Liver (tissue), 9 donors: ENCODE measurements around the gene ATP4A. TPM values are rescaled to one million over a fixed set of nuclear protein-coding genes. Genes with fewer than 3 reads are reported as not detected.

ENCODE experiments used
- DNase-seq: peaks from one replicate; pipeline ENCODE4 v3.0.0-alpha.2; 2017; ENCODE audit warnings: low spot score
- H3K27ac ChIP-seq, 2 donors: one replicate each; pipeline ENCODE4 v1.7.0; 2013; ENCODE audit warnings: inconsistent platforms in 2 of 2, low read length in 2 of 2, control low read depth in 1 of 2, low read depth in 1 of 2, mild to moderate bottlenecking in 1 of 2
- H3K27me3 ChIP-seq, 4 donors: one replicate each; pipeline versions ENCODE4 v1.6.1 to v1.7.0; 2013; ENCODE audit warnings: low read length in 3 of 4, inconsistent platforms in 1 of 4, mild to moderate bottlenecking in 1 of 4, moderate library complexity in 1 of 4; ENCODE audit not compliant: control insufficient read depth in 4 of 4, insufficient read depth in 4 of 4
- H3K36me3 ChIP-seq, 4 donors: one replicate each; pipeline versions ENCODE4 v1.6.1 to v1.7.0; 2013; ENCODE audit warnings: low read length in 3 of 4, mild to moderate bottlenecking in 3 of 4, low read depth in 1 of 4, moderate library complexity in 1 of 4; ENCODE audit not compliant: control insufficient read depth in 4 of 4, insufficient read depth in 3 of 4
- H3K4me1 ChIP-seq, 4 donors: one replicate each; pipeline versions ENCODE4 v1.6.1 to v1.7.0; 2013; ENCODE audit warnings: low read length in 3 of 4, mild to moderate bottlenecking in 3 of 4, moderate library complexity in 1 of 4; ENCODE audit not compliant: control insufficient read depth in 4 of 4, insufficient read depth in 4 of 4
- H3K4me3 ChIP-seq, 3 donors: one replicate each; pipeline versions ENCODE4 v1.6.1 to v1.7.0; 2013; ENCODE audit warnings: low read length in 3 of 3, control low read depth in 1 of 3, low read depth in 1 of 3, mild to moderate bottlenecking in 1 of 3
- H3K9ac ChIP-seq, 2 donors: one replicate each; pipeline ENCODE4 v1.7.0; 2013; ENCODE audit warnings: low read length in 2 of 2, mild to moderate bottlenecking in 2 of 2, moderate library complexity in 2 of 2, control low read depth in 1 of 2, low read depth in 1 of 2
- H3K9me3 ChIP-seq, 4 donors: one replicate each; pipeline versions ENCODE4 v1.6.1 to v1.7.0; 2013; ENCODE audit warnings: low read length in 3 of 4; ENCODE audit not compliant: control insufficient read depth in 4 of 4
- ATF3 ChIP-seq: IDR thresholded peaks from 2 replicates; pipeline ENCODE4 v1.6.1; 2016; ENCODE audit warnings: antibody characterized with exemption
- EGR1 ChIP-seq, 2 donors: IDR thresholded peaks; 2 replicates each; pipeline ENCODE4 v1.6.1; 2016 to 2018; ENCODE audit warnings: antibody characterized with exemption in 2 of 2, low read depth in 2 of 2
- FOXA1 ChIP-seq: IDR thresholded peaks from 2 replicates; pipeline ENCODE4 v1.6.1; 2016; ENCODE audit warnings: antibody characterized with exemption
- FOXA2 ChIP-seq: IDR thresholded peaks from 2 replicates; pipeline ENCODE4 v1.6.1; 2016; ENCODE audit warnings: antibody characterized with exemption
- GABPA ChIP-seq, 2 donors: IDR thresholded peaks in 1 of 2; conservative IDR thresholded peaks in 1 of 2; 2 replicates each; pipeline ENCODE4 v1.6.1; 2016; ENCODE audit warnings: antibody characterized with exemption in 2 of 2, mild to moderate bottlenecking in 1 of 2, moderate library complexity in 1 of 2
- HNF4A ChIP-seq, 2 donors: conservative IDR thresholded peaks; 2 replicates each; pipeline ENCODE4 v1.6.1; 2016; ENCODE audit warnings: antibody characterized with exemption in 2 of 2, mild to moderate bottlenecking in 2 of 2
- HNF4G ChIP-seq: IDR thresholded peaks from 2 replicates; pipeline ENCODE4 v1.6.1; 2016; ENCODE audit warnings: antibody characterized with exemption
- JUND ChIP-seq, 2 donors: IDR thresholded peaks; 2 replicates each; pipeline ENCODE4 v1.6.1; 2016; ENCODE audit warnings: antibody characterized with exemption in 2 of 2
- NR2F2 ChIP-seq: IDR thresholded peaks from 2 replicates; pipeline ENCODE4 v1.6.1; 2016; ENCODE audit warnings: antibody characterized with exemption
- RAD21 ChIP-seq, 2 donors: IDR thresholded peaks; 2 replicates each; pipeline ENCODE4 v1.6.1; 2016; ENCODE audit warnings: antibody characterized with exemption in 2 of 2, mild to moderate bottlenecking in 2 of 2
- RXRA ChIP-seq, 2 donors: IDR thresholded peaks; 2 replicates each; pipeline ENCODE4 v1.6.1; 2017 to 2018; ENCODE audit warnings: antibody characterized with exemption in 2 of 2, mild to moderate bottlenecking in 1 of 2
- SP1 ChIP-seq: IDR thresholded peaks from 2 replicates; pipeline ENCODE4 v1.6.1; 2018; ENCODE audit warnings: antibody characterized with exemption, mild to moderate bottlenecking
- TAF1 ChIP-seq: conservative IDR thresholded peaks from 2 replicates; pipeline ENCODE4 v1.6.1; 2016; ENCODE audit warnings: antibody characterized with exemption, mild to moderate bottlenecking
- YY1 ChIP-seq: IDR thresholded peaks from 2 replicates; pipeline ENCODE4 v1.6.1; 2016; ENCODE audit warnings: antibody characterized with exemption, mild to moderate bottlenecking
- WGBS: extraction: QIAGEN DNeasy Blood & Tissue Kit; methylation state at CpG from one replicate; pipeline ENCODE4 v1.1.7; 2013; 5-methylcytosine and 5-hydroxymethylcytosine counted together
- polyA plus RNA-seq, 2 donors: library from polyadenylated mRNA; stranded (reverse) in 1 of 2; unstranded in 1 of 2; fragments of 200-250 nt in 1 of 2; fragments of >200 nt in 1 of 2; fragmentation: Nextera tagmentation in 1 of 2; extraction: Ambion mirVana in 1 of 2; gene quantifications; one replicate each; pipeline versions ENCODE4 v1.2.1 to v1.2.3, GENCODE V29; 2013 to 2015
- total RNA-seq, 2 donors: library from RNA; depleted of rRNA; stranded (reverse); fragments of >200 nt; gene quantifications; one replicate each; pipeline ENCODE4 v1.2.3, GENCODE V29; 2014
- TF ChIP-seq, protein P1 (sequence below): IDR thresholded peaks from 2 replicates; pipeline ENCODE4 v1.6.1; 2016; ENCODE audit warnings: antibody characterized with exemption
- TF ChIP-seq, protein P2 (sequence below): IDR thresholded peaks from 2 replicates; pipeline ENCODE4 v1.6.1; 2016; ENCODE audit warnings: antibody characterized with exemption, mild to moderate bottlenecking
- TF ChIP-seq, protein P3 (sequence below): IDR thresholded peaks from 2 replicates; pipeline ENCODE4 v1.6.1; 2016; ENCODE audit warnings: antibody characterized with exemption
- TF ChIP-seq, protein P4 (sequence below): fragments of 150-350 bp; IDR thresholded peaks from 2 replicates; pipeline ENCODE4 v1.5.1; 2017; ENCODE audit warnings: improper control_type of control experiment, low read depth, low read length; ENCODE audit not compliant: missing input control
- donor health status: healthy.
- donor health status: healthy.
- donor health status: healthy.
- donor health status: healthy.
- donor health status: healthy.

ATP4A gene
- total and polyA plus RNA-seq, 4 donors: not detected

DNA sequence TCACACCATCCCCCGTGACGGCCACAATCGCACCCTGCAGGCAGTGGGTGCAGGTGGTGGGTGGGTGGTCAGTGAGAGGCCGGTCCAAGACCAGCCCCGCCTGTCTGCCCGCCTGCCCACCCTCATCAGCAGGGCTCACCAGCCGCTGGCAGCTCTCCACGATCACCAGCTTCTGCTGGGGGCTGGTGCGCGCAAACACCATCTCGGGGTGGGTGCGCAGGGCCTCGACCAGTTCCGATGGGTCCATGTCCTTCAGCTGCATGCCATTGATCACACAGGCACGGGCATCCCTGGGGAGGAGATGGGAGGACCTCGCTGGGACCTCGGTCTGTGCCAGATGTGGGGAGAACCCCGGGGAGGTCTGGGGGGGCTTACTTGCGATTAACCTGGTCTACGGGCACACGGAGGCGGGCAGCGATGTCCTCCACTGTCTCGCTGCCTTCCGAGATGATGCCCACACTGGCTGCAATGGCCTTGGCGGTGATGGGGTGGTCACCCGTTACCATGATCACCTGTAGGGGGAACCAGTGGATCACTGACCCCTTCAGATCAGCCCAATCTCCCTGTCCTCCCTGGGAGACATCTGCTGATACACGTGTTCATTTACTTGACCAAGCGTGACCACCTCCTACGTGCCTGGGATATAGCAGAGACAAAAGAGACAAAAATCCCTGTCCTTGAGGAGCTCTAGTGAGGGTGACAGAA, 8.0 kb downstream of the ATP4A start:
- H3K4me3 ChIP-seq: no peak overlapping the region
- 71% methylated on average over 30 of the region's 30 CpGs for WGBS
- no peak overlapping the region for H3K27ac ChIP-seq
- no peaks in the 10 kb centered on the region for H3K9me3 ChIP-seq
- no peaks in the 10 kb centered on the region for H3K36me3 ChIP-seq
- no peak overlapping the region for H3K9ac ChIP-seq
- TF ChIP-seq RXRA (IDR thresholded peaks at IDR 0.05) (no peak), FOXA1 (no peak), EGR1 (IDR thresholded peaks at IDR 0.05; ENCODE audit: low read depth in 2 of 2) (no peak), NR2F2 (no peak)
- peaks cover 0 to 7% (median 4%) of the 10 kb centered on the region in 4 donors for H3K4me1 ChIP-seq
- DNase-seq: no peak
- H3K27me3 ChIP-seq: peaks cover 0 to 4% (median 3%) of the 10 kb centered on the region in 4 donors

GRCh38 chr19:35554076-35554475, 9.4 kb downstream of the ATP4A start:
- TF ChIP-seq SP1 (no peak), RXRA (IDR thresholded peaks at IDR 0.05) (no peak), RAD21 (IDR thresholded peaks at IDR 0.05) (no peak), TAF1 (no peak), HNF4G (no peak), FOXA2 (no peak), GABPA (IDR thresholded peaks at IDR 0.05 in 1 of 2, conservative IDR thresholded peaks at IDR 0.05 in 1 of 2) (no peak), ATF3 (no peak), EGR1 (IDR thresholded peaks at IDR 0.05; ENCODE audit: low read depth in 2 of 2) (no peak), NR2F2 (no peak), HNF4A (conservative IDR thresholded peaks at IDR 0.05) (no peak), JUND (IDR thresholded peaks at IDR 0.05) (no peak), YY1 (no peak), FOXA1 (no peak)
- TF ChIP-seq, protein P1, sequence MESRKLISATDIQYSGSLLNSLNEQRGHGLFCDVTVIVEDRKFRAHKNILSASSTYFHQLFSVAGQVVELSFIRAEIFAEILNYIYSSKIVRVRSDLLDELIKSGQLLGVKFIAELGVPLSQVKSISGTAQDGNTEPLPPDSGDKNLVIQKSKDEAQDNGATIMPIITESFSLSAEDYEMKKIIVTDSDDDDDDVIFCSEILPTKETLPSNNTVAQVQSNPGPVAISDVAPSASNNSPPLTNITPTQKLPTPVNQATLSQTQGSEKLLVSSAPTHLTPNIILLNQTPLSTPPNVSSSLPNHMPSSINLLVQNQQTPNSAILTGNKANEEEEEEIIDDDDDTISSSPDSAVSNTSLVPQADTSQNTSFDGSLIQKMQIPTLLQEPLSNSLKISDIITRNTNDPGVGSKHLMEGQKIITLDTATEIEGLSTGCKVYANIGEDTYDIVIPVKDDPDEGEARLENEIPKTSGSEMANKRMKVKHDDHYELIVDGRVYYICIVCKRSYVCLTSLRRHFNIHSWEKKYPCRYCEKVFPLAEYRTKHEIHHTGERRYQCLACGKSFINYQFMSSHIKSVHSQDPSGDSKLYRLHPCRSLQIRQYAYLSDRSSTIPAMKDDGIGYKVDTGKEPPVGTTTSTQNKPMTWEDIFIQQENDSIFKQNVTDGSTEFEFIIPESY: no peak
- TF ChIP-seq, protein P2, sequence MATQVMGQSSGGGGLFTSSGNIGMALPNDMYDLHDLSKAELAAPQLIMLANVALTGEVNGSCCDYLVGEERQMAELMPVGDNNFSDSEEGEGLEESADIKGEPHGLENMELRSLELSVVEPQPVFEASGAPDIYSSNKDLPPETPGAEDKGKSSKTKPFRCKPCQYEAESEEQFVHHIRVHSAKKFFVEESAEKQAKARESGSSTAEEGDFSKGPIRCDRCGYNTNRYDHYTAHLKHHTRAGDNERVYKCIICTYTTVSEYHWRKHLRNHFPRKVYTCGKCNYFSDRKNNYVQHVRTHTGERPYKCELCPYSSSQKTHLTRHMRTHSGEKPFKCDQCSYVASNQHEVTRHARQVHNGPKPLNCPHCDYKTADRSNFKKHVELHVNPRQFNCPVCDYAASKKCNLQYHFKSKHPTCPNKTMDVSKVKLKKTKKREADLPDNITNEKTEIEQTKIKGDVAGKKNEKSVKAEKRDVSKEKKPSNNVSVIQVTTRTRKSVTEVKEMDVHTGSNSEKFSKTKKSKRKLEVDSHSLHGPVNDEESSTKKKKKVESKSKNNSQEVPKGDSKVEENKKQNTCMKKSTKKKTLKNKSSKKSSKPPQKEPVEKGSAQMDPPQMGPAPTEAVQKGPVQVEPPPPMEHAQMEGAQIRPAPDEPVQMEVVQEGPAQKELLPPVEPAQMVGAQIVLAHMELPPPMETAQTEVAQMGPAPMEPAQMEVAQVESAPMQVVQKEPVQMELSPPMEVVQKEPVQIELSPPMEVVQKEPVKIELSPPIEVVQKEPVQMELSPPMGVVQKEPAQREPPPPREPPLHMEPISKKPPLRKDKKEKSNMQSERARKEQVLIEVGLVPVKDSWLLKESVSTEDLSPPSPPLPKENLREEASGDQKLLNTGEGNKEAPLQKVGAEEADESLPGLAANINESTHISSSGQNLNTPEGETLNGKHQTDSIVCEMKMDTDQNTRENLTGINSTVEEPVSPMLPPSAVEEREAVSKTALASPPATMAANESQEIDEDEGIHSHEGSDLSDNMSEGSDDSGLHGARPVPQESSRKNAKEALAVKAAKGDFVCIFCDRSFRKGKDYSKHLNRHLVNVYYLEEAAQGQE: no peak
- TF ChIP-seq, protein P3, sequence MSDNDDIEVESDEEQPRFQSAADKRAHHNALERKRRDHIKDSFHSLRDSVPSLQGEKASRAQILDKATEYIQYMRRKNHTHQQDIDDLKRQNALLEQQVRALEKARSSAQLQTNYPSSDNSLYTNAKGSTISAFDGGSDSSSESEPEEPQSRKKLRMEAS: no peak
- TF ChIP-seq, protein P4, sequence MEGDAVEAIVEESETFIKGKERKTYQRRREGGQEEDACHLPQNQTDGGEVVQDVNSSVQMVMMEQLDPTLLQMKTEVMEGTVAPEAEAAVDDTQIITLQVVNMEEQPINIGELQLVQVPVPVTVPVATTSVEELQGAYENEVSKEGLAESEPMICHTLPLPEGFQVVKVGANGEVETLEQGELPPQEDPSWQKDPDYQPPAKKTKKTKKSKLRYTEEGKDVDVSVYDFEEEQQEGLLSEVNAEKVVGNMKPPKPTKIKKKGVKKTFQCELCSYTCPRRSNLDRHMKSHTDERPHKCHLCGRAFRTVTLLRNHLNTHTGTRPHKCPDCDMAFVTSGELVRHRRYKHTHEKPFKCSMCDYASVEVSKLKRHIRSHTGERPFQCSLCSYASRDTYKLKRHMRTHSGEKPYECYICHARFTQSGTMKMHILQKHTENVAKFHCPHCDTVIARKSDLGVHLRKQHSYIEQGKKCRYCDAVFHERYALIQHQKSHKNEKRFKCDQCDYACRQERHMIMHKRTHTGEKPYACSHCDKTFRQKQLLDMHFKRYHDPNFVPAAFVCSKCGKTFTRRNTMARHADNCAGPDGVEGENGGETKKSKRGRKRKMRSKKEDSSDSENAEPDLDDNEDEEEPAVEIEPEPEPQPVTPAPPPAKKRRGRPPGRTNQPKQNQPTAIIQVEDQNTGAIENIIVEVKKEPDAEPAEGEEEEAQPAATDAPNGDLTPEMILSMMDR: no peak
- no peak overlapping the region for H3K9ac ChIP-seq
- 73% methylated on average over 5 of the region's 5 CpGs for WGBS
- H3K36me3 ChIP-seq: no peaks in the 10 kb centered on the region
- no peak for DNase-seq
- H3K27ac ChIP-seq: no peak overlapping the region
- peaks cover 0 to 4% (median 3%) of the 10 kb centered on the region in 4 donors for H3K27me3 ChIP-seq
- H3K4me1 ChIP-seq: peaks cover 0 to 7% (median 4%) of the 10 kb centered on the region in 4 donors
- no peak overlapping the region for H3K4me3 ChIP-seq
- no peaks in the 10 kb centered on the region for H3K9me3 ChIP-seq
